Stimulated activated CD8-positive, alpha-beta memory T cell treated with anti-CD3 and anti-CD28 coated beads, Interleukin-15, amount 100 ng/mL, for 48 hours (primary cell): ENCODE results near the gene SHISA5.
A peak's percentile ranks its signal among the peaks of the same experiment; 100 is the strongest.
"Not testable (repeated sequence)": the region's sequence is repeated elsewhere in the genome, so short reads cannot be mapped to it uniquely, and the experiment has no call there.

Experiments used
- DNase-seq, 2 donors: peaks; one replicate each; pipeline ENCODE4 v3.0.0-alpha.2; 2020; ENCODE audit warnings: low read depth in 2 of 2

SHISA5 gene

GRCh38 chr3:48504051-48504946 is at the start of gene SHISA5:
Gene SHISA5, minus strand, starts transcription at chr3:48504174. Its CDS starts 80 bp downstream, at chr3:48504094.
- DNase-seq = peak; percentile 33 to 43

DNA sequence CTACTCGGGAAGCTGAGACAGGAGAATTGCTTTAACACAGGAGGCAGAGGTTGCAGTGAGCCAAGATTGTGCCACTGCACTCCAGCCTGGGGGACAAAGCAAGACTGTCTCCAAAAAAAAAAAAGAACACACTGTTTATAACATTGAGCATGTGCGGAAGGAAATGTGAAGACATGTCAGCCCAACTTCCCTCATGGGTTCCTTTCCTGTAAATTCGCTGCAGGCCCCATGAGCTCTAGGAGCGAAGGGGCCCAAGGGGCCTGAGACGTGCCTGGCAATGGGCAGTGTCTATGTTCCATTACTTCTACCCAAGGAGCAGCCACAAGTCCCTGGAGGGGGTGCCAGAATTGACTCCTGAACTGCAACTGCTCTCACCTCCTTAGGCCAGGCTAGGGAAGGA is 49.4 kb upstream of the SHISA5 start:
- no peak for DNase-seq

GRCh38 chr3:48552111-48552951 is 48.4 kb upstream of the SHISA5 start:
- DNase-seq = no peak

DNA sequence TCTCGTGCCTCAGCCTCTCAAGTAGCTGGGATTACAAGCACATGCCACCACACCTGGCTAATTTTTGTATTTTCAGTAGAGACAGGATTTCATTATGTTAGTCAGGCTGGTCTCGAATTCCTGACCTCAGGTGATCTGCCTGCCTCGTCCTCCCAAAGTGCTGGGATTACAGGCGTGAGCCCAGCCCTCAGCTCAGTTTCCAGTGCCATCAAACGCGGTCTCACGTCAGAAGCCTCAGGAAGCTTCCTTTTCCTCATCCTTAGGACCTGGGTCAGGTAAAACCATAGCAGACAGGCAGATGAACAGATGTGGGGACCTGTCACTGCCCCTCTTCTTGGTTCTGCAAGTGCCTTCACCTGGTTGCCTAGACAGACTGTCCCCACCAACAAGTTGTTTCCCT is 47.7 kb upstream of the SHISA5 start:
- not testable (repeated sequence) for DNase-seq

DNA sequence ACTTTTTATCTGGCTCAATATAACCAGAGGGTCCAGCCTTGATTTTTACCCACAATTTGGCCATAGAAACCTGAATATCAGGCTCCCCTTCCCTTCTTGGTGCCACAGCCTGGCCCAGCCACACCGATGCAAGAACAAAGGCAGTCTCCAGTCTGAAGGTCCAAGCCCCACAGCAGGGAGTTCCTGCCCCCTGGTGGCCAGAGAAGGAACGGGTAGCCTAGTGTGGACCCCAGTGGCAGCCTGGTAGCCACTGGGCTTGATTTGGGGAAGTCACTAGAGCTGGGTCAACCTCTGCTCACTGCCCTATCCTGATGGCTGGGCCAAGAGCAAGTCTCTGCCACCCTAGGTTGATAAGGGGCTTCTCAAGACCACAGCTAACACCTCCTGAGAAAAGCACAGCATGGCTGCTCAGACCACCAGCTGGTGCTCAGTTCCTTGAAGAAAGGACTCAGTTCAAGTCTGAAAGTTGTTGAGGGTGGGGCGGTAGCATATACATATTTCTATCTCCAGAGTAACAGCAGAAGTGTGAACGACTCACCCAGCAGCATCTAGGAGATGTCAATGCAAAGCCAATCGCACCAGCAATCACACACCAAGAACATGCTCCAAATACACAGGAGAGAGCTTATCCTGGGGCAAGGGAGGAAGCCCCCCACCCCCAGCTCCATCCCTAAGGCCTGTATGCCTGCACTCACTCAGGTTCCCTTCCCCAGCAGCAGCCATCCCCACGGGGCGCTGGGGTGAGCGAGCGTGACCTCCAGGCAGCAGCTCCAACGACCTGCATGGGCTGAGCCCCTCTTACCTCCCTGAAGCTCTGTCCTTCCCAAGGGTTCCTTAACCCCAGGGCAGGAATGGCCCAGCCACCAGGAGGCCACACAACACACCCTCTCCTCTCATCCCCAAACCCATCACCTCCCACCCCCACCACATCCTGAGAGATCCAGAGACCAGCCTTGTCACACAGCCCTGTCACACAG is 45.0 kb upstream of the SHISA5 start:
- DNase-seq = peak; percentile 57 to 64

DNA sequence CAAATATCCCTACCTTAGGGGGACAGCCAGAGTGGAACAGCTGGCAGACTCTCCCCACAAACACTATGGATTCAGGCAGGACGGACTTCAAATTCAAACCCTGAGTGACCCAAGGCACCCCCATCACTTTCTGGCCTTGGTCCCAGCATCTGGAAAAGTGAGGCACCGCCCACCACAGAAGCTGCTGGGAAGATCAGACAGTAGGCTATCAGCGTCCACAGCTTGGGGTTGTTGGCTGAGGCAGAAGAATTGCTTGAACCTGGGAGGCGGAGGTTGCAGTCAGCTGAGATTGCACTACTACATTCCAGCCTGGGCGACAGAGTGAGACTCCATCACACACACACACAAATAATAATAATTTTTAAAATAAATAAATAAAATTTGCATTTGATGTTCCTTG is 44.2 kb upstream of the SHISA5 start:
- no peak for DNase-seq

DNA sequence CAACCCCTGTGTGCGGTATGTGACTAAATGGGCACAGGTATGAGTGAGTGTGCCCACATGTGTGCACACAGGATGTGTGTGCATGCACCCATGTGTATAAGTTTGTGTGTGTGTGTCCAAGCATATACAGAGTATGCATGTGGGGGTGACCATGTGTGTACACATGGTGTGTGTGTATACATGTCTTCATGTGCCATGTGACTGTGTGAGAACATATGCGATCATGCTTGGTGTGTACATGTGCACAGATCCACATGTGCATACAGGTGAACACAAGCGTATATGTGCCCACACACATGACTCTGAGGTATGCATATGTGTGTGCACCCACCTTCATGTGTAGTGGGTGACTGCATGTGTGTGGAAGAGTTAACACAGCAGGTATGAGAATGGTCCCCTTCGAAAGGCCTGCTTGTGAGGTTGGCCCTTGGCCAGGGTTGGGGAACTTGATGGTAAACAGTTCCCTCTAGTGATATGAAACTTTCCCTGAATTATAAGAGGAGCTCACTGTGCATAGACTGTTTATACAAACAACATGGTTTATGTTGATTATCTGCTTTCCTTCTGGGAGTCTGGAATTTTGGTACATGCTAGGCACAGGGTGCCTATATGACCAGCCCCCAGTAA is 42.3 kb upstream of the SHISA5 start:
- no peak for DNase-seq

DNA sequence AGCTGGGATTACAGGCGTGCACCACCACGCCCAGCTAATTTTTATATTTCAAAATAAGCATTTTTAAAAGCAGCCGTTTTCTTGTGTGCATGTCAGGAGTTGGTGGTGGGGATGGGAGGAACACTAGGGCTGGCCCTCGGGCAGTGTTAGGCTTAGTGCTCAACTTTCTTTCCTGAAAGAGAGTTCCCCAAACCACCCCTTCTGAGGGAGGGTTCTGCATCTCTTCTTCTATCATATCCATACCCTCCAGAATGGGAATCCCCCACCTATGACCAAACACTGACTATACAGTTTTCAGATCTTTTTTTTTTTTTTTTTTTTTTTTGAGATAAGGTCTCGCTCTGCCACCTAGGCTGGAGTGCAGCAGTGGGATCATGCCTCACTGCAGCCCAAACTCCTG is 40.2 kb upstream of the SHISA5 start:
- no peak for DNase-seq

- no peak for DNase-seq
Observed at GRCh38 chr3:48543271-48543866, 39.4 kb upstream of the SHISA5 start.

DNA sequence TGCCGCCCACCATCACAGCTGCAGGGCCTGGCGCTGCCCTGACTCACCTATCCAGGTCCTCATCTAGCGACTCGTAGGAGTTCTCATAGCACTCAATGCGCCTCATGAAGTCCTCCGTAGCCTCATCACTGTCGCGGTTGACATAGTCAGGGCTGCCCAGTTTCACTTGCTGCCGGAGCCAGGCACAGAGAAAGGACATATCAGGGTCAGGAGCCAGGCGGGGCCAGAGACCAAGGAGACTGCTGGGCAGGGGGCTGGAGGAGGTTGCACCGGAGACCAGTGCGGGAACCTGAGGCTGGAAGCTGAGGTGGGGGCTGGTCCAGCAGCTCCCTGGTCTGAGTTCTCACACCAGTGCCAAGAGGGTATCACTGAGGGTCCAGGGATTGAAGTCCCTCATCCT is 34.5 kb upstream of the SHISA5 start:
- no peak for DNase-seq

DNA sequence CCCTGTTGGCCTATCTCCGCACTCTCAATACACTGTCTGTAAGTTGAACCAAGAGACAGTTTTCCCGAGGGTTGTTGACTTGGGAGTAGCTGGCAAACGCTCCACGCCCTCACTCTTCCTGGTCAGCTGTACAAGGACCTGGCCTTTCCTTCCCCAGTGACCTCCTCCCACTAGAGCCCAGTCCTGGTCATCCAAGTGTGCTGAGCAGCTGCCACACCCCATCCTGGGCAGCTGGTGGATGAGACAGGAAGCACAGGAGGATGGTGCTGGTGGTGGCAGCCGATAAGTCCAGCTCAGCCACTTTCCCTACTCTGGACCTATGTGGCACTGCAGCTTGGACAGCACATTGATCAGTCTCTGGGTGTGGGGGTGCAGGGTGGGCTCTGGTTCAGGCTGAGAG is 32.8 kb upstream of the SHISA5 start:
- no peak for DNase-seq

DNA sequence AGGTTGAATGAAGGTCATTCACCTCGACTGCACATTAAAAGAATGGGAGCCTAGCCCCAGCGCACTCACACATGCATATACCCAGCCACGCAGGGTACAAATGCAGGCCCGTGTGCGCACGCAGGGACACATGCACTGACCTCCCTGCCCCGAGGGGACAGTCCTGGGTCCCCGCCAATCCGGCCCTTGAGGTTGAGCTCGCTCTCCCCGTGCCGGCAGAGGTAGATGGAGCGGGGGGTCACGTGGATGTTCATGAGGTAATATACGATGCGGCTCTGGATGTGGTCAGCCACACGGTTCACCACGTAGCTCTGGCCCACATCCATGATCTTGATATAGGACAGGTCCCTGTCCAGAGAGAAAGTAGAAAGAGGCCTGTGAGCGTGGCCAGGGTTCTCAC is 32.1 kb upstream of the SHISA5 start:
- no peak for DNase-seq

DNA sequence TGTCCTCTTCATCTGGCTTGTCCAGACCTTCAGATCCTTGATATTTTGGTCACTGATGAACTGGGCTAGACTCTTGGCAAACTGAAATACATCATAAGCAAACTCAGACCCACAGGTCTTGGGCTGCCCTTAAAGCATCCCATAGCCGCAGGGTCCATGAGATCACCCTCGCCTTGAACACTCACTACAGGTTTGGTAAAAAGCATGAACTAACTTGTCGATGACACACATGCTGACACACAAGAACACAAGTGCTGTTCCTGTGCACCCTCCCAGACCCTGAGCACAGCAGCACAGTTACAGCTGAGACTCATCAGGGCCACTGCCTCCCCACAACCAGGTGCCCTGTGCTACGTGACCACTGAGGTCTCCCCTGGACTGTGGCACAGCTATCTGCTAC is 31.6 kb upstream of the SHISA5 start:
- DNase-seq = no peak

DNA sequence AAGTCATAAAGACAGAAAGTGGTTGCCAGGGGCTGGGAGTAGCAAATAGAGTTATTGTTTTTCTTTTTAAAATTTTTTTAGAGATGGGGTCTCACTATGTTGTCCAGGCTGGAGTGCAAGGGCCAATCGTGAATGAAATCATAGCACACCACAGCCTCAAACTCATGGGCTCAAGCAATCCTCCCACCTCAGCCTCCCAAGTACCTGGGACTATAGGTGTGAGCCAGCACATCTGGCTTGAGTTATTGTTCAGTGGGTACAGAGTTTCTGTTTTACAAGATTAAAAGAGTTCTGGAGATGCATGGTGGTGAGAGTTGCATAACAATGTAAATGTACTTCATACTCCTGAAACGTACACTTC is 29.0 kb upstream of the SHISA5 start:
- DNase-seq = no peak

DNA sequence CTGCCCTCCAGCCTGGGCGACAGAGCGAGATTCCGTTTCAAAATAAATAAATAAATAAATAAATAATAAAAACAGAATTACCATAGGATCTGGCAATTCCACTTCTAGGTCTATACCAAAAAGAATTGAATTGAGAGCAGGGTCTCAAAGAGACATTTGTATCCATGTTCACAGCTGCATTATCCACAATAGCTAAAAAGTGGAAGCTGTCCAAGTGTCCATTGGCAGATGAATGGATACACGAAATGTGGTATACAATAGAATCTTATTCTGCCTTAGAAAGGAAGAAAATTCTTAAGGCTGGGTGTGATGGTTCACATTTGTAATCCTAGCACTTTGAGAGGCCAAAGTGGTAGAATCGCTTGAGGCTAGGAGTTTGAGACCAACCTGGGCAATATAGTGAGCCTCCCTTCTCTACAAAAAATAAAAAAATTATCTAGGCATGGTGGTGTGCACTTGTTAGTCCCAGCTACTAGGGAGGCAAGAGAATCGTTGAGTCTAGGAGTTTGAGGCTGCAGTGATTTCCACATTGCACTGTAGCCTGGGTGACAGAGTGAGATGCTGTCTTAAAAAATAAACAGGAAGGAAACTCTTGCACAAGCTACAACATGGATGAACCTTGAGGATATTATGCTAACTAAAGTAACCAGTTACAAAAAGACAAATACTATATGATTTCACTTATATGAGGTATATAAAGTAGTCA is 28.4 kb upstream of the SHISA5 start:
- DNase-seq = no peak

GRCh38 chr3:48530701-48531100 is 26.7 kb upstream of the SHISA5 start:
- not testable (repeated sequence) for DNase-seq

DNA sequence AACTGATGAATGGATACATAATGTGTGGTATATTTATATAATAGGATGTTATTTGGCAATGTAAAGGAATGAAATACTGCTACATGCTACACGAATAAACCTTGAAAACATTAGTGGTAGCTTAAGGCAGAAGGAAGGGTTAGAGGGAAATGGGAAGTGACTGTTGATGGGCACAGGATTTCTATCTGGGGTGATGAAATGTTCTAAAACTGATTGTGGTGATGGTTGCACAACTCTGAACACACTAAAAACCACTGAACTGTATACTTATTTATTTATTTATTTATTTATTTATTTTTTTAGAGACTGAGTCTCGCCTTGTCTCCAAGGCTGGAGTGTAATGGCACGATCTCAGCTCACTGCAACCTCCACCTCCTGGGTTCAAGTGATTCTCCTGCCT is 24.8 kb upstream of the SHISA5 start:
- DNase-seq = no peak

DNA sequence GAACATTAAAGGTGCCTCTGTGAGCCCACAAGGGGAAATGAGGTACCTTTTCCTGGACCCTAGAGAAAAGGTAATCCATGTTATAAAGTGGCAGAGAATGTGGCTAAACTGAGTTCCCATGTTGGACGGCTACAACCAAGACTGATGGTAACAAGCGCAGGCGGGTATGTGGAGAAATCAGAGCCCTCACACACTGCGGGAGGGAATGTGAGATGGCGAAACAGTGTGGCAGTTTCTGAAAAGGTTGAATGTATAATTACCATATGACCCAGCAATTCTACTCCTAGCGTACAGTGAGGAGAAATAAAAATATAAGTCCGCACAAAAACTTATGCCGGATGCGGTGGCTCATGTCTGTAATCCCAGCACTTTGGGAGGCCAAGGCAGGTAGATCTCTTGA is 24.1 kb upstream of the SHISA5 start:
- no peak for DNase-seq

- DNase-seq = no peak
Observed at GRCh38 chr3:48524970-48525369, 21.0 kb upstream of the SHISA5 start.

- no peak for DNase-seq
Observed at GRCh38 chr3:48521635-48522034, 17.7 kb upstream of the SHISA5 start.
